Tibial nerve (tissue), 4 donors: ENCODE results near the gene SEMA5B. TPM values are rescaled to one million over a fixed set of nuclear protein-coding genes. Genes with fewer than 3 reads are reported as not detected.

ENCODE experiments used
- DNase-seq, 2 donors: peaks; one replicate each; pipeline ENCODE4 v3.0.0-alpha.2; 2019; ENCODE audit warnings: low spot score in 2 of 2
- H3K27ac ChIP-seq, 4 donors: fragments of 200-600 bp; sonication (generic) in 3 of 4; one replicate each; pipeline ENCODE4 v1.5.1; 2017 to 2019; ENCODE audit warnings: mild to moderate bottlenecking in 1 of 4
- H3K27me3 ChIP-seq, 2 donors: fragments of 200-600 bp; sonication (generic) in 1 of 2; one replicate each; pipeline versions ENCODE4 v1.5.1 to v1.6.0; 2017 to 2019
- H3K36me3 ChIP-seq, 3 donors: fragments of 200-600 bp; sonication (generic); one replicate each; pipeline ENCODE4 v1.5.1; 2018 to 2019
- H3K4me1 ChIP-seq, 4 donors: fragments of 200-600 bp; sonication (generic) in 3 of 4; one replicate each; pipeline ENCODE4 v1.5.1; 2017 to 2019
- H3K4me3 ChIP-seq, 4 donors: fragments of 200-600 bp; sonication (generic) in 3 of 4; one replicate each; pipeline ENCODE4 v1.5.1; 2017 to 2019; ENCODE audit warnings: mild to moderate bottlenecking in 1 of 4, moderate library complexity in 1 of 4
- H3K9me3 ChIP-seq, 4 donors: fragments of 200-600 bp; sonication (generic) in 3 of 4; one replicate each; pipeline ENCODE4 v1.5.1; 2017 to 2019
- CTCF ChIP-seq, 5 experiments: fragments of 200-600 bp in 3 of 5; fragments of 450-650 bp in 2 of 5; sonication (generic) in 3 of 5; IDR thresholded peaks; one replicate each; pipeline ENCODE4 v1.5.1; 2016 to 2019; ENCODE audit warnings: antibody characterized with exemption in 5 of 5, mild to moderate bottlenecking in 3 of 5, moderate library complexity in 2 of 5
- EP300 ChIP-seq, 2 donors: sonication (generic); formaldehyde crosslinking; IDR thresholded peaks; one replicate each; pipeline ENCODE4 v1.6.1; 2017; ENCODE audit warnings: antibody characterized with exemption in 2 of 2, mild to moderate bottlenecking in 1 of 2
- POLR2A ChIP-seq, 2 donors: fragments of 450-650 bp; IDR thresholded peaks; one replicate each; pipeline ENCODE4 v1.6.1; 2017; ENCODE audit warnings: antibody characterized with exemption in 2 of 2, mild to moderate bottlenecking in 2 of 2, moderate library complexity in 2 of 2
- WGBS, 2 donors: methylation state at CpG; one replicate each; pipeline ENCODE4 v1.1.5; 2018; 5-methylcytosine and 5-hydroxymethylcytosine counted together
- total RNA-seq, 4 donors: library from RNA; depleted of rRNA; stranded (reverse); fragments of >200 nt; gene quantifications; one replicate each; pipeline ENCODE4 v1.1.0, GENCODE V29; 2016

Gene SEMA5B
- total RNA-seq, 4 donors from 2014 or later, result 6.7 to 19.7 (median 13.1) TPM

- H3K36me3 ChIP-seq, result no peaks in the 10 kb centered on the region
- no peak overlapping the region for H3K4me3 ChIP-seq
- no peak for DNase-seq
- no peak for TF ChIP-seq CTCF (IDR thresholded peaks at IDR 0.05)
- no peak for TF ChIP-seq EP300 (IDR thresholded peaks at IDR 0.05)
- no peak for TF ChIP-seq POLR2A (IDR thresholded peaks at IDR 0.05)
- no peaks in the 10 kb centered on the region for H3K4me1 ChIP-seq
- H3K27me3 ChIP-seq, result no peaks in the 10 kb centered on the region
- no peak overlapping the region for H3K27ac ChIP-seq
- no peaks in the 10 kb centered on the region for H3K9me3 ChIP-seq
- 70% methylated on average over 4 of the region's 4 CpGs for WGBS, 2 donors
These were observed 129.3 kb downstream of the SEMA5B start for GRCh38 chr3:122898298-122898697.

GRCh38 chr3:122893754-122894668, 133.6 kb downstream of the SEMA5B start:
- Histone ChIP-seq H3K36me3 (no peaks in the 10 kb centered on the region), H3K27ac (no peak overlapping the region), H3K27me3 (no peaks in the 10 kb centered on the region), H3K4me3 (no peak overlapping the region), H3K4me1 (peaks cover 0 to 16% (median 0%) of the 10 kb centered on the region in 4 donors), H3K9me3 (no peaks in the 10 kb centered on the region)
- WGBS, 2 donors, result 66% methylated on average over 16 to 17 of the region's 17 CpGs
- no peak for DNase-seq
- TF ChIP-seq EP300 (IDR thresholded peaks at IDR 0.05), result no peak
- TF ChIP-seq POLR2A (IDR thresholded peaks at IDR 0.05), result no peak
- no peak for TF ChIP-seq CTCF (IDR thresholded peaks at IDR 0.05)

- no peak overlapping the region for H3K4me3 ChIP-seq
- no peak for DNase-seq
- H3K4me1 ChIP-seq, result peaks cover 0 to 16% (median 0%) of the 10 kb centered on the region in 4 donors
- no peak overlapping the region for H3K27ac ChIP-seq
- no peaks in the 10 kb centered on the region for H3K9me3 ChIP-seq
- no peak for TF ChIP-seq CTCF (IDR thresholded peaks at IDR 0.05)
- no peak for TF ChIP-seq EP300 (IDR thresholded peaks at IDR 0.05)
- TF ChIP-seq POLR2A (IDR thresholded peaks at IDR 0.05), result no peak
- no peaks in the 10 kb centered on the region for H3K36me3 ChIP-seq
- WGBS, 2 donors, result 89 to 93% methylated on average over 8 of the region's 8 CpGs
- H3K27me3 ChIP-seq, result no peaks in the 10 kb centered on the region
These were observed 134.3 kb downstream of the SEMA5B start for GRCh38 chr3:122893282-122893681.

- H3K27me3 ChIP-seq, result no peaks in the 10 kb centered on the region
- DNase-seq, result no peak
- H3K36me3 ChIP-seq, result no peaks in the 10 kb centered on the region
- TF ChIP-seq CTCF (IDR thresholded peaks at IDR 0.05), result no peak
- no peak for TF ChIP-seq EP300 (IDR thresholded peaks at IDR 0.05)
- no peak for TF ChIP-seq POLR2A (IDR thresholded peaks at IDR 0.05)
- H3K4me3 ChIP-seq, result no peak overlapping the region
- 89 to 93% methylated on average over 21 of the region's 21 CpGs for WGBS, 2 donors
- H3K9me3 ChIP-seq, result no peaks in the 10 kb centered on the region
- H3K4me1 ChIP-seq, result peaks cover 0 to 16% (median 0%) of the 10 kb centered on the region in 4 donors
- no peak overlapping the region for H3K27ac ChIP-seq
These were observed 135.2 kb downstream of the SEMA5B start for GRCh38 chr3:122892118-122892960.
